GM12801 (cell line): Measurements from ENCODE around the gene SORCS1.

Experiments used
- TF ChIP-seq, protein P1 (sequence below): IDR thresholded peaks from one replicate; pipeline ENCODE4 v1.5.1; 2011; ENCODE audit warnings: control low read depth; ENCODE audit not compliant: insufficient read length; ENCODE audit errors: extremely low read depth

Gene SORCS1

DNA sequence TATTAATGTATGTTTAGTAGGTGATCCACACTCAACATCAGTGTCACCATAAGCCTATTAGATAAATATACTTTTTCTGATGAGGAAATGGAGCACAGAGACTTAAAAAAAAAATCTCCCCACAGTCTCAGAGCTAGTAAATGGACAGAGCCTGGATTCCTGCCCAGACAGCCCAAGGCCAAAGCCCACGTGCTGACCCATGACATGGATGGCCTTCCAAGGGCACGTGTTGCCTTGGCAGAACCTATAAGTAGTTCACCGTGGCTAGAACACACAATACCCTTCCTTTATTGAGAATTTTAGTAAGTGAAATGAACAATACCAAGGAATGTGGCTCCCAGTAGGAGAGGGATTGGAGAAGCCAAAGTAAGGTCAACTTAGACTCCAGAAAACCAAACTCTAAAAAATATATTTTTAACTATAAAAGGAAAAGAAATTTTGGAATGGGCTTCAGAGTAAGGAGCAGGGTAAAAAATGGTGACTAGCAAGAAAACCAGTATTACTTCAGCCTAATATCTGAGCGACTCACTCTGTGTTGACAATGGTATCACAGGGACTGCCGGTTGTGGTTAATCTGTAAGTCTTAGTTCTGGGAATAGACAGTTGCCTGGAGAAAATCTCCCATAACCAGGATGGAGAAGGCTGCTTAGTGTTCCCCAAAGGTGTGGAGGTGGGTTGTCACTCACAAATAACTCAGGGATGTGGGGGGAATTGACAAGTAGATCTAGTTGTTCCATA lies 223.0 kb downstream of the SORCS1 start:
- TF ChIP-seq, protein P1, sequence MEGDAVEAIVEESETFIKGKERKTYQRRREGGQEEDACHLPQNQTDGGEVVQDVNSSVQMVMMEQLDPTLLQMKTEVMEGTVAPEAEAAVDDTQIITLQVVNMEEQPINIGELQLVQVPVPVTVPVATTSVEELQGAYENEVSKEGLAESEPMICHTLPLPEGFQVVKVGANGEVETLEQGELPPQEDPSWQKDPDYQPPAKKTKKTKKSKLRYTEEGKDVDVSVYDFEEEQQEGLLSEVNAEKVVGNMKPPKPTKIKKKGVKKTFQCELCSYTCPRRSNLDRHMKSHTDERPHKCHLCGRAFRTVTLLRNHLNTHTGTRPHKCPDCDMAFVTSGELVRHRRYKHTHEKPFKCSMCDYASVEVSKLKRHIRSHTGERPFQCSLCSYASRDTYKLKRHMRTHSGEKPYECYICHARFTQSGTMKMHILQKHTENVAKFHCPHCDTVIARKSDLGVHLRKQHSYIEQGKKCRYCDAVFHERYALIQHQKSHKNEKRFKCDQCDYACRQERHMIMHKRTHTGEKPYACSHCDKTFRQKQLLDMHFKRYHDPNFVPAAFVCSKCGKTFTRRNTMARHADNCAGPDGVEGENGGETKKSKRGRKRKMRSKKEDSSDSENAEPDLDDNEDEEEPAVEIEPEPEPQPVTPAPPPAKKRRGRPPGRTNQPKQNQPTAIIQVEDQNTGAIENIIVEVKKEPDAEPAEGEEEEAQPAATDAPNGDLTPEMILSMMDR: no peak

DNA sequence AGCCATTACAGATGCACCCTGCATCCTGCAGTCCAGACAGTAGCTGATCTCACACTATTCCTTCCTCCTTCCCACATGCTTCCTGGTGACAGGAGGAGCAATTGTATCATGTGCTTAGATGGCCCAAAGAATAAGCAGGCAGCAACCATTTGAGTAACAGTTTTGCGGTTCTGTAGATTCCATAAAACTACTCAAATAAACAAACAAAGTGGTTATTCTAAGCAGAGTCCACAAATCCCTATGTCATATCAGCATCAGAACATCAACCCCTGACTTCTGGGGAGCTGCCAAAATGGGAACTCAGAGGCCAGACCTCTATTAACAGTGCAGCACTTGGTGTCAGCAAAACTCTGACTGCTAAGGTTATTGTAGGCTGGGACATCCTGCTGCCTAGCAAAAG lies 226.0 kb downstream of the SORCS1 start:
- TF ChIP-seq, protein P1: no peak

DNA sequence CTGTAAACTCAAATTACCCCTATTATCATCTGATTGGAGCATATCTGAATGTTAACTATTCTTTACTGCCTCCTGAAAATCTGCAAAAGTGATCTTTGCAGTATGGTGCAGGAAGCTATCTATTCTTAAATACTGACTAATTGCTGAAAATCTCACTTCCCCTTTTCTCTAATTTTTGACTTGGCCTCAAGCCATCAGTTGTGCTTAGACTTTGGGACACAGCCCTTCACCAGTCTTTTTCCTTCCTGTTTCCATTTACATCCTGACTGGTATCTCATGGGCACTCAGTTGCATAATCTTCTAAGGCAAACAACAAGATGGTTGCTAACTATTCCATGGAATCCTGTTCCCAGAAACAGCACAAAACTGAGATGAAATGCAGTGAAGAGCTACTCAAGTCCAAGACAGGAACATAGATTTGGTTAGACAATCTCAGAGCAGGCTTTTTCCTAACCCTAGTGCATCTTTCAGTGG lies 228.5 kb downstream of the SORCS1 start:
- TF ChIP-seq, protein P1: no peak

DNA sequence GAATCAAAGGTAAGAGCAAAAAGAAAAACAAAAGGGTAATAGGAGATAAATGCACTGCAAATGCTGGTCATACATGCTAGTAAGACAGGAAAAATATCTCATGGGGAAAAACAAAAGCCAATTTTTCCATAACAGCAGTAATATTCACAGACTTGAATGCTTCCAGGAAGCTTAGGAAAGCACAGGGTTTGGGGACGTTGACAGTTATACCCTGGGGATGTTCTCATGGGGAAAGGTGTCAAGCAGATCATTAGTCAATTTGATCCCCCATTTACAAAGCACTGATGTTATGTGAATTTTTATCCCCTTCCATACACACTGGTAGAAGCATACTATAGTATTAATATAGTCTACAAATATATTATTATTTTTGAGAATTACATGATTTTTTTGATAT lies 232.7 kb downstream of the SORCS1 start:
- TF ChIP-seq, protein P1: no peak

DNA sequence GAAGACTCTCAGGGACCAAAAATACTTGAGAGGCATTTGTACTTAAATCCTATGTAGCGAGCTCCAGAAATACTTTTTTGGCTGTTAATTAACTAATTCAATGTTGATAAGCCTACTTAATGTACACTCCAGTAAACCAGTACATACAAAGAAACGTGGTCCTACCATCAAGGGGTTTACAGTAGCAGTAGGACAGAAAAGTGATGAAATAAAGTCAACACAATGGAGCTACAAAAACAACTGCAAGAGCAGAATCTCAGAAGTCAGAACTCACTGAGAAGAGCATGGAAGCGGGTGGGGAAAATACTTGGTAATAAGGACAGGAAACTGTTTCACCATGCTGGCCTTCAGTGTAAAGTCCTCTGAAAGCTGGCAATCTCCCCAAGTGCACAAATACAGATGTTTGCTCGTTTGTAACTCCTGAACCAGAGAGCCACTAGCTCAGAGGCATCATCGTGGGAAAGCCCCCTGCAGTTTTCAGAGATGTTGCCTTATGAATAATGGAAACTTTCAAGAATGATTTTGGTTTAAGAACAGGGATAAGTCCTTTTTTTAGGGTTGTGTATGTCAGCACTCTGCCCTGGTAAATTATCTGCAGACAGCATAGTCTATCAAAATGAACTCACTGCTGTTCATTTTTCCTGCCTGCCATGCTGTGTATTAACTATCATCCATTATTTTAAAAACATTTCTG lies 233.2 kb downstream of the SORCS1 start:
- TF ChIP-seq, protein P1: no peak

DNA sequence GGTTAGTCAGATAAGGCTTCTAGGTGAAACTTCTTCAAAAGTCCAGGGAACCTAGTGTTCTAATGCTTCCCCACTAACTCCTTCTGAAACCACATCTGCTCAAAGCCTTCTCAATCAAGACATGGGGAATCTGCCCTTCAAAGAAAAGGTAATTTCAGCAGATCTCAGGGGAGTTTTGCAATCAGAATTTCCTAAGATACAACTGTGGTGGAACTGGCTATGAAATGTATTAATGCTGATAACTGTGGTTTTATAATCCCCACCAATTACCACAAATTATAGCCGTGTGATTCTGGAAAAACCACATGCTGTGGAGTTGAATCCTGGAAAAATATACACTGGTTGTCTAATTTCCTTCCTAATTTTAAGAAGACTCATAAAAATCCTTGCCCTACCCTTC lies 233.8 kb downstream of the SORCS1 start:
- TF ChIP-seq, protein P1: no peak

DNA sequence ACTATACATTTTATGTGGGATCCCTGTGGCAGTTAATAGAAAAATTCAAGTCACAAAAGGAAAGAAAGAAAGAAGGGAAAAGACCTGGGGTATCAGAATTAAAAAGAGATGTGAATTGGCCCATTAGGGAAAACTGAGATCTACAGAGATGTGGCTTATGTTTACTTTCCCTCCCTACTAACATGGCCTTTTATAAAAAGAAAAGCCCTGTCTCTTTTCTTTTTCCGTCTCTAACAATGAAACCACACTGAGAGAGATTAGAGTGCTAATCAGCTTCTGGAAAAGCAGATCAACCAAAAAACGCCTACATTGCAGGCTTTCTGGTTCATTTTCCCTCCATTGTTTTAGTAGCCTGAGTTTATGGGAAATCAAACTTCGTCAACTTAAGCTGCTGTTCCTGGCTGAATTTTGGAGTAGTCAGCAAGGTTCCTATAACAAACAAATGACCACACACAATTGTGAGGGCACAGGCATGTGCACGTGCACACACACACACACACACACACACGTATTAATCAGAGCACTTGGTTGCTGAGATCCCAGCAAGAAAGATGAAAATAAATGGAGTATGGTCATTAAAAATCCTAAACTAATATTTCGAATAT lies 235.1 kb downstream of the SORCS1 start:
- TF ChIP-seq, protein P1: no peak
